Loucy (cell line): ENCODE measurements around the gene BBX.
A peak's percentile ranks its signal among the peaks of the same experiment; 100 is the strongest.

Source experiments
- H2AFZ ChIP-seq: fragments of 200-600 bp; sonication (generic); 2 replicates; pipeline ENCODE4 v1.6.0; 2016; ENCODE audit warnings: antibody characterized with exemption, mild to moderate bottlenecking, low read length, moderate library complexity
- H3F3A ChIP-seq: fragments of 200-600 bp; 2 replicates; pipeline ENCODE4 v1.6.0; 2016; ENCODE audit warnings: antibody characterized with exemption, low read depth, mild to moderate bottlenecking
- H3K27me3 ChIP-seq: fragments of 200-600 bp; sonication (generic); 2 replicates; pipeline ENCODE4 v1.6.1; 2014; ENCODE audit warnings: low read length, mild to moderate bottlenecking; ENCODE audit not compliant: insufficient read depth, poor library complexity, severe bottlenecking
- H3K36me3 ChIP-seq: fragments of 200-600 bp; sonication (generic); 2 replicates; pipeline ENCODE4 v1.6.1; 2016; ENCODE audit warnings: low read length; ENCODE audit not compliant: insufficient read depth
- H3K4me1 ChIP-seq: fragments of 200-600 bp; sonication (generic); 2 replicates; pipeline ENCODE4 v1.5.1; 2014; ENCODE audit warnings: low read length, mild to moderate bottlenecking; ENCODE audit not compliant: insufficient read depth, poor library complexity, severe bottlenecking
- H3K4me2 ChIP-seq: fragments of 200-600 bp; sonication (generic); 2 replicates; pipeline ENCODE4 v1.6.0; 2014; ENCODE audit warnings: antibody characterized with exemption, low read length, low read depth, mild to moderate bottlenecking; ENCODE audit not compliant: poor library complexity, severe bottlenecking
- H3K4me3 ChIP-seq: fragments of 200-600 bp; sonication (generic); 2 replicates; pipeline ENCODE4 v1.5.1; 2014; ENCODE audit warnings: low read length, mild to moderate bottlenecking, mixed read lengths; ENCODE audit not compliant: poor library complexity, severe bottlenecking
- H3K79me2 ChIP-seq: fragments of 200-600 bp; sonication (generic); 2 replicates; pipeline ENCODE4 v1.6.1; 2014; ENCODE audit warnings: low read length; ENCODE audit not compliant: insufficient read depth
- H3K9ac ChIP-seq: fragments of 200-600 bp; sonication (generic); 2 replicates; pipeline ENCODE4 v1.6.0; 2014; ENCODE audit warnings: mild to moderate bottlenecking, low read depth, low read length, moderate library complexity; ENCODE audit not compliant: poor library complexity, severe bottlenecking
- H3K9me2 ChIP-seq: fragments of 200-600 bp; sonication (generic); replicated peaks from 2 replicates; pipeline ENCODE4 v1.6.1; 2016; ENCODE audit warnings: low read depth, low read length, mixed read lengths
- H3K9me3 ChIP-seq: fragments of 200-600 bp; sonication (generic); 2 replicates; pipeline ENCODE4 v1.6.1; 2014; ENCODE audit warnings: mild to moderate bottlenecking, antibody characterized with exemption, low read length, low read depth; ENCODE audit not compliant: insufficient read depth
- H4K20me1 ChIP-seq: fragments of 200-600 bp; sonication (generic); 2 replicates; pipeline ENCODE4 v1.6.0; 2014; ENCODE audit warnings: antibody characterized with exemption, low read length, mild to moderate bottlenecking; ENCODE audit not compliant: insufficient read depth, poor library complexity, severe bottlenecking
- EZH2phosphoT487 ChIP-seq: fragments of 200-600 bp; IDR thresholded peaks from 2 replicates; pipeline ENCODE4 v1.6.1; 2018; ENCODE audit warnings: antibody characterized with exemption, mild to moderate bottlenecking, moderate library complexity, borderline replicate concordance
- TF ChIP-seq, protein P1 (sequence below): fragments of 200-600 bp; sonication (generic); conservative IDR thresholded peaks from 2 replicates; pipeline ENCODE4 v1.5.1; 2014; ENCODE audit warnings: mild to moderate bottlenecking, antibody characterized with exemption, low read length

BBX gene

DNA sequence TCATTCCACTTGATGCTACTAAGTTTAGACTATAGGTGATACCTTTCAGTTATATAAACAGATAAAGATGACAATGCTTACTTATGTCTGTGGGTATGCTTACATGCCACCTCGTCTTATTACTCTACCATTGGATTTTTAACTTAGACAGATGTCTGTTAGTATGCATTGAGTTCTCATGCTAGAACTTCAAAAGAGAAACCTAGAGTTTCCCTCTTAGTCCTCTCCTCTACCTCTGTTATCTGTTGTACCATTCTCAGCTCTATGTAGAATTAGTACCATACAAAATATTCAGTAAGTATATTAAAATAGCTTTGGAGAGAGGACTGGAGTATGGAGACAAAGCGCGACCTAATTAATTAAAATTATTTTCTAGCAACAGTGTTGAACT is 111.3 kb downstream of the BBX start:
- H3K9ac ChIP-seq: no peak overlapping the region
- TF ChIP-seq, protein P1, sequence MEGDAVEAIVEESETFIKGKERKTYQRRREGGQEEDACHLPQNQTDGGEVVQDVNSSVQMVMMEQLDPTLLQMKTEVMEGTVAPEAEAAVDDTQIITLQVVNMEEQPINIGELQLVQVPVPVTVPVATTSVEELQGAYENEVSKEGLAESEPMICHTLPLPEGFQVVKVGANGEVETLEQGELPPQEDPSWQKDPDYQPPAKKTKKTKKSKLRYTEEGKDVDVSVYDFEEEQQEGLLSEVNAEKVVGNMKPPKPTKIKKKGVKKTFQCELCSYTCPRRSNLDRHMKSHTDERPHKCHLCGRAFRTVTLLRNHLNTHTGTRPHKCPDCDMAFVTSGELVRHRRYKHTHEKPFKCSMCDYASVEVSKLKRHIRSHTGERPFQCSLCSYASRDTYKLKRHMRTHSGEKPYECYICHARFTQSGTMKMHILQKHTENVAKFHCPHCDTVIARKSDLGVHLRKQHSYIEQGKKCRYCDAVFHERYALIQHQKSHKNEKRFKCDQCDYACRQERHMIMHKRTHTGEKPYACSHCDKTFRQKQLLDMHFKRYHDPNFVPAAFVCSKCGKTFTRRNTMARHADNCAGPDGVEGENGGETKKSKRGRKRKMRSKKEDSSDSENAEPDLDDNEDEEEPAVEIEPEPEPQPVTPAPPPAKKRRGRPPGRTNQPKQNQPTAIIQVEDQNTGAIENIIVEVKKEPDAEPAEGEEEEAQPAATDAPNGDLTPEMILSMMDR: no peak
- TF ChIP-seq EZH2phosphoT487: no peak
- H2AFZ ChIP-seq: no peak overlapping the region
- no peaks in the 10 kb centered on the region for H3K36me3 ChIP-seq
- no peaks in the 10 kb centered on the region for H3K9me2 ChIP-seq
- H3K4me1 ChIP-seq: peaks cover 29% of the 10 kb centered on the region
- H3K9me3 ChIP-seq: no peaks in the 10 kb centered on the region
- no peaks in the 10 kb centered on the region for H3F3A ChIP-seq
- no peaks in the 10 kb centered on the region for H3K27me3 ChIP-seq
- peak overlapping the region; percentile 12 for H3K4me2 ChIP-seq
- H3K79me2 ChIP-seq: peaks cover 61% of the 10 kb centered on the region
- H3K4me3 ChIP-seq: no peak overlapping the region
- H4K20me1 ChIP-seq: peaks cover 23% of the 10 kb centered on the region

GRCh38 chr3:107637416-107638183 is 114.8 kb downstream of the BBX start:
- Histone ChIP-seq H3K79me2 (peaks cover 49% of the 10 kb centered on the region), H3K9ac (no peak overlapping the region), H3K36me3 (no peaks in the 10 kb centered on the region), H3K4me3 (no peak overlapping the region), H4K20me1 (peaks cover under 1% of the 10 kb centered on the region), H3K4me2 (no peak overlapping the region), H3K9me3 (no peaks in the 10 kb centered on the region), H3F3A (no peaks in the 10 kb centered on the region), H3K4me1 (peaks cover 9% of the 10 kb centered on the region), H3K27me3 (no peaks in the 10 kb centered on the region), H2AFZ (no peak overlapping the region), H3K9me2 (no peaks in the 10 kb centered on the region)
- no peak for TF ChIP-seq EZH2phosphoT487
- TF ChIP-seq, protein P1: no peak

DNA sequence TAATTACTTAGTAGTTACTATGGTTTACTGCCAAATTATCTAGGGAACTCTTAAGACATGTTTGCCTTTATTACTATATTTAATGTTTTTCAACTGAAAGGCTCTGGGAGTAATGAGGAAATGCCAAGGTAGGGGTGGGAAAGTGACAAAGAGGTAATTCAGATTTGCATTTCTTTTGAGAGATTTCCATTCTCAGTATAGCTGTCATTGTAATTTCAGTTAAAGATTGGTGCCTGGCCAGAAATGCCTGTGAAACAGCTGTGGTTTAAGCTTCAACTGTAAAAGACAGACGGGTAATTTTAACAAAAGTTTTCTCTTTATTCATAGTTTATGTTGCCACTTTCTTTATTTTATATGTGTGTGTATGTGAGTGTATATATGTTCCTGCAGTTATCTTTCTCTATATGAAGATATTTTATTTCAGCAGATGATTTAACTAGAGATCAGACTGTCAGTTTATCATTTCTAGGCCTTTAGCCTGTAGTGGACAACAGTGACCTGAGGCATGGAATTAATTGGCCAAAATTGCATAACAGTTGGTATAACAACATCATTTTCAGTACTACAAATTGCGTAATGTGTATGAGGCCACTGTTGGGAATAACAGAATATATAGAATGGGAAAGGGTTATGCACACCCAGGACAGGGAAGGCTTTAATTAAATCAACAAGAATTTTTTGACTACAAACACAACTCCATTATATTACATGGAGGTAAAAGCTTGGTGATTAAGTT is 119.0 kb downstream of the BBX start:
- Histone ChIP-seq H3K27me3 (no peaks in the 10 kb centered on the region), H2AFZ (no peak overlapping the region), H3K4me3 (no peak overlapping the region), H3K9ac (no peak overlapping the region), H4K20me1 (peaks cover 5% of the 10 kb centered on the region), H3F3A (no peaks in the 10 kb centered on the region), H3K4me1 (no peaks in the 10 kb centered on the region), H3K9me2 (no peaks in the 10 kb centered on the region), H3K79me2 (peaks cover 43% of the 10 kb centered on the region; the same call in 1 of the 2 replicates), H3K36me3 (peaks cover 6% of the 10 kb centered on the region; the same call in 1 of the 2 replicates), H3K4me2 (no peak overlapping the region), H3K9me3 (no peaks in the 10 kb centered on the region)
- TF ChIP-seq, protein P1: no peak
- no peak for TF ChIP-seq EZH2phosphoT487
